Spleen (tissue), 11 donors: ENCODE data around the gene SCIN. TPM values are rescaled to one million over a fixed set of nuclear protein-coding genes. Genes with fewer than 3 reads are reported as not detected.
"Not testable (repeated sequence)": the region's sequence is repeated elsewhere in the genome, so short reads cannot be mapped to it uniquely, and the experiment has no call there.

ENCODE experiments used
- DNase-seq: peaks from one replicate; pipeline ENCODE4 v3.0.0-alpha.2; 2020
- H3K27ac ChIP-seq, 8 donors: fragments of 200-600 bp; sonication (generic) in 7 of 8; 1 replicate in 4 of 8; 2 replicates in 4 of 8; pipeline versions ENCODE4 v1.5.0 to v1.8.0; 2016 to 2021; ENCODE audit warnings: inconsistent platforms in 4 of 8, mild to moderate bottlenecking in 4 of 8, moderate library complexity in 1 of 8
- H3K27me3 ChIP-seq, 7 donors: fragments of 200-600 bp; sonication (generic) in 6 of 7; replicated peaks in 1 of 7; 1 replicate in 4 of 7; 2 replicates in 3 of 7; pipeline versions ENCODE4 v1.5.0 to v1.8.0; 2016 to 2021; ENCODE audit warnings: inconsistent platforms in 3 of 7, mild to moderate bottlenecking in 1 of 7
- H3K36me3 ChIP-seq, 6 donors: fragments of 200-600 bp; sonication (generic) in 5 of 6; 1 replicate in 4 of 6; 2 replicates in 2 of 6; pipeline versions ENCODE4 v1.5.0 to v1.8.0; 2016 to 2021; ENCODE audit warnings: inconsistent platforms in 2 of 6
- H3K4me1 ChIP-seq, 6 donors: fragments of 200-600 bp; sonication (generic) in 5 of 6; 1 replicate in 3 of 6; 2 replicates in 3 of 6; pipeline versions ENCODE4 v1.5.0 to v1.8.0; 2016 to 2021; ENCODE audit warnings: inconsistent platforms in 3 of 6
- H3K4me3 ChIP-seq, 8 donors: fragments of 200-600 bp; sonication (generic) in 7 of 8; 1 replicate in 4 of 8; 2 replicates in 4 of 8; pipeline versions ENCODE4 v1.5.0 to v1.8.0; 2016 to 2021; ENCODE audit warnings: inconsistent platforms in 4 of 8, mild to moderate bottlenecking in 4 of 8, moderate library complexity in 2 of 8
- H3K9me3 ChIP-seq, 8 donors: fragments of 200-600 bp; sonication (generic) in 7 of 8; 1 replicate in 4 of 8; 2 replicates in 4 of 8; pipeline versions ENCODE4 v1.5.0 to v1.8.0; 2016 to 2021; ENCODE audit warnings: inconsistent platforms in 4 of 8
- POLR2A ChIP-seq, 3 donors: fragments of 450-650 bp; IDR thresholded peaks; one replicate each; pipeline ENCODE4 v1.5.1; 2017; ENCODE audit warnings: antibody characterized with exemption in 3 of 3, mild to moderate bottlenecking in 1 of 3
- POLR2AphosphoS5 ChIP-seq, 3 donors: sonication (generic); formaldehyde crosslinking; IDR thresholded peaks; one replicate each; pipeline ENCODE4 v1.5.1; 2017; ENCODE audit warnings: antibody characterized with exemption in 3 of 3
- WGBS, 5 donors: extraction: QIAGEN DNeasy Blood & Tissue Kit in 3 of 5; methylation state at CpG; one replicate each; pipeline versions ENCODE4 v1.1.5 to v1.1.7; 2013 to 2018; 5-methylcytosine and 5-hydroxymethylcytosine counted together
- intact Hi-C: fragments of 100-400 bp; cut with DNase I; formaldehyde crosslinking; loops from one replicate; pipeline ENCODE4 v1.15.0; 2023; ENCODE audit warnings: low total_unique reads
- polyA plus RNA-seq, 3 donors: library from polyadenylated mRNA; stranded (reverse); fragments of 200-250 nt; gene quantifications; one replicate each; pipeline ENCODE4 v1.2.1, GENCODE V29; 2013
- total RNA-seq, 7 donors: library from RNA; depleted of rRNA in 3 of 7; stranded (reverse); fragments of >200 nt in 3 of 7; fragmentation: NEBNext Ultra II Directional in 4 of 7; extraction: Animal tissue kit (Norgen Biotek cat#: 25700) in 4 of 7; gene quantifications; one replicate each; pipeline versions ENCODE4 v1.1.0 to v1.2.1, GENCODE V29; 2016 to 2021
- TF ChIP-seq, protein P1 (sequence below), 11 experiments: fragments of 200-600 bp in 7 of 11; fragments of 450-650 bp in 4 of 11; sonication (generic) in 4 of 11; IDR thresholded peaks in 8 of 11; conservative IDR thresholded peaks in 3 of 11; 1 replicate in 7 of 11; 2 replicates in 4 of 11; pipeline versions ENCODE4 v1.4.0 to v1.8.0; 2016 to 2021; ENCODE audit warnings: antibody characterized with exemption in 11 of 11, inconsistent platforms in 4 of 11, mild to moderate bottlenecking in 1 of 11
- donor health status: healthy with polysubstance abuse.
- donor health status: DM: no; HTN: no; CAD: no; lungs with moderate emphysema.
- donor health status: DM: no; HTN: no; CAD: no.
- donor health status: Bipolar disorder and iron deficiency.
- donor health status: healthy.
- donor health status: DM: no; HTN: no; CAD: no.
- donor health status: DM: yes; HTN: yes; CAD: no.

The SCIN gene
- total and polyA plus RNA-seq, 10 donors, result 0.07 to 1.4 (median 0.27) TPM; not detected in 1

GRCh38 chr7:12650080-12650479, 79.6 kb downstream of the SCIN start:
- Histone ChIP-seq H3K27ac (no peak overlapping the region), H3K36me3 (no peaks in the 10 kb centered on the region), H3K4me1 (no peaks in the 10 kb centered on the region), H3K4me3 (no peak overlapping the region), H3K9me3 (no peaks in the 10 kb centered on the region), H3K27me3 (no peaks in the 10 kb centered on the region)
- no peak for DNase-seq
- TF ChIP-seq POLR2AphosphoS5 (IDR thresholded peaks at IDR 0.05) (no peak), POLR2A (IDR thresholded peaks at IDR 0.05) (no peak)
- TF ChIP-seq, protein P1, sequence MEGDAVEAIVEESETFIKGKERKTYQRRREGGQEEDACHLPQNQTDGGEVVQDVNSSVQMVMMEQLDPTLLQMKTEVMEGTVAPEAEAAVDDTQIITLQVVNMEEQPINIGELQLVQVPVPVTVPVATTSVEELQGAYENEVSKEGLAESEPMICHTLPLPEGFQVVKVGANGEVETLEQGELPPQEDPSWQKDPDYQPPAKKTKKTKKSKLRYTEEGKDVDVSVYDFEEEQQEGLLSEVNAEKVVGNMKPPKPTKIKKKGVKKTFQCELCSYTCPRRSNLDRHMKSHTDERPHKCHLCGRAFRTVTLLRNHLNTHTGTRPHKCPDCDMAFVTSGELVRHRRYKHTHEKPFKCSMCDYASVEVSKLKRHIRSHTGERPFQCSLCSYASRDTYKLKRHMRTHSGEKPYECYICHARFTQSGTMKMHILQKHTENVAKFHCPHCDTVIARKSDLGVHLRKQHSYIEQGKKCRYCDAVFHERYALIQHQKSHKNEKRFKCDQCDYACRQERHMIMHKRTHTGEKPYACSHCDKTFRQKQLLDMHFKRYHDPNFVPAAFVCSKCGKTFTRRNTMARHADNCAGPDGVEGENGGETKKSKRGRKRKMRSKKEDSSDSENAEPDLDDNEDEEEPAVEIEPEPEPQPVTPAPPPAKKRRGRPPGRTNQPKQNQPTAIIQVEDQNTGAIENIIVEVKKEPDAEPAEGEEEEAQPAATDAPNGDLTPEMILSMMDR (IDR thresholded peaks at IDR 0.05 in 8 of 11, conservative IDR thresholded peaks at IDR 0.05 in 3 of 11), result no peak
- WGBS, 5 donors, result 90 to 98% (median 93%) methylated on average over 2 of the region's 2 CpGs
- intact Hi-C loops, result no loop called here

- H3K4me3 ChIP-seq, result no peak overlapping the region
- intact Hi-C loops, result no loop called here
- H3K27me3 ChIP-seq, result no peaks in the 10 kb centered on the region
- H3K27ac ChIP-seq, result no peak overlapping the region
- WGBS, 5 donors, result 81 to 89% (median 85%) methylated on average over 3 of the region's 3 CpGs
- no peaks in the 10 kb centered on the region for H3K36me3 ChIP-seq
- no peak for DNase-seq
- H3K4me1 ChIP-seq, result no peaks in the 10 kb centered on the region
- TF ChIP-seq POLR2A (IDR thresholded peaks at IDR 0.05) (no peak), POLR2AphosphoS5 (IDR thresholded peaks at IDR 0.05) (no peak)
- TF ChIP-seq, protein P1 (IDR thresholded peaks at IDR 0.05 in 8 of 11, conservative IDR thresholded peaks at IDR 0.05 in 3 of 11), result no peak
- no peaks in the 10 kb centered on the region for H3K9me3 ChIP-seq
Observed at GRCh38 chr7:12653110-12653509, 82.6 kb downstream of the SCIN start.

DNA sequence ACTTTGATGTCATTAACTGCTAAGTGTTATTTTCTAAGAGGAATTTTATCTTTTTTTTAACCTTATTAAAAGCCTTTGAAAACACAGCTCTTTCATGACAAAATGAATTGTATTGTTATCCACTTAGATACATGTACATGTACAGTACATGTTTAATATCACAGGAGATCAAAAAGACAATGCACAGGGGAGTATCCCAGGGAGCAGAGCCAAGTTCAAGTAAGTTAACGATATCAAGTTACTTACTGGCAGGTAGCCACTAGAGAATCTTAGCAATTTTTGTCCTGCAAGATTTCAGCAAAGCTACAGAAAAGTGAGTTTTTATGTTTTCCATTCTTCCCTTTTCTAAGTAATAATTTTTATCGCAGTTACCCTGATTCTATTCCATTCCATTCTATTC, 83.0 kb downstream of the SCIN start:
- H3K27ac ChIP-seq, result no peak overlapping the region
- 78 to 91% (median 85%) methylated on average over 2 of the region's 2 CpGs for WGBS, 5 donors
- H3K36me3 ChIP-seq, result no peaks in the 10 kb centered on the region
- intact Hi-C loops, result no loop called here
- H3K27me3 ChIP-seq, result no peaks in the 10 kb centered on the region
- DNase-seq, result no peak
- no peak overlapping the region for H3K4me3 ChIP-seq
- TF ChIP-seq, protein P1 (IDR thresholded peaks at IDR 0.05 in 8 of 11, conservative IDR thresholded peaks at IDR 0.05 in 3 of 11), result no peak
- no peak for TF ChIP-seq POLR2A (IDR thresholded peaks at IDR 0.05)
- no peak for TF ChIP-seq POLR2AphosphoS5 (IDR thresholded peaks at IDR 0.05)
- H3K4me1 ChIP-seq, result no peaks in the 10 kb centered on the region
- H3K9me3 ChIP-seq, result no peaks in the 10 kb centered on the region

DNA sequence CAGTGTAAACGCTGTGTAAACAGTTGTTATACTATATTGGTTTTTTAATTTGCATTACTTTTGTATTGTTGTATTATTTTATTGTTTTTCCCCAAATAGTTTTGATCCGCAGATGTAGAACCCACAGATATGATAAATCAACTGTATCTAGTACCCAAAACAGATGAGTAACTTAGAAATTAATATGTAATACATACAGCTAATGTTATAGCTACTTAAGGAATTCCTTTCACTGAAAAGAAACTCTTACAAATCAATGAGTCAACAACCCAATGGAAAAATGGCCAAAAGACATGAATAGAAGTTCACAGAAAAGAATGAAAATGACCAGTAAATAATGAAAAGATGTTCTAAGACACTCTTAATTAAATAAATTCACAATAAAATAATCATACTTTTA, 84.6 kb downstream of the SCIN start:
- no peaks in the 10 kb centered on the region for H3K27me3 ChIP-seq
- H3K4me3 ChIP-seq, result no peak overlapping the region
- H3K36me3 ChIP-seq, result no peaks in the 10 kb centered on the region
- H3K27ac ChIP-seq, result no peak overlapping the region
- no peaks in the 10 kb centered on the region for H3K4me1 ChIP-seq
- 91 to 95% (median 94%) methylated on average over 2 of the region's 2 CpGs for WGBS, 5 donors
- intact Hi-C loops, result no loop called here
- H3K9me3 ChIP-seq, result no peaks in the 10 kb centered on the region
- no peak for TF ChIP-seq POLR2A (IDR thresholded peaks at IDR 0.05)
- TF ChIP-seq, protein P1 (IDR thresholded peaks at IDR 0.05 in 8 of 11, conservative IDR thresholded peaks at IDR 0.05 in 3 of 11), result no peak
- no peak for TF ChIP-seq POLR2AphosphoS5 (IDR thresholded peaks at IDR 0.05)
- no peak for DNase-seq

DNA sequence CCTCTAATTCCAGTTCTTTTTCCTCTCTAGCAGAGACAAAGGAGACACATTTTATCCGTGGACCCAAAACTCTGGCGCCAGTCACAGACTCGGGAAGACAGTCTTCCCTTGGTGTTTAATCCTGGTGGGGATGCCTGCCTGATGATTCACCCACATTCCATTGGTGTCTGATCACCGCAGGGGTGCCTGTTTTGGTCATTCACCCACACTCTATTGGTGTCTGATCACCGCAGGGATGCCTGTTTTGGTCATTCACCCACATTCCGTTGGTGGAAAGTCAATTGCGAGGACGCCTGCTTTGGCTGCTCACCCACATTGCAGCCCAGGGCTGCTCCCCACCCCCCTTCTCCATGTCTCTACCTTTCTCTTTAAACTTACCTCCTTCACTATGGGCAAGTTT, 89.9 kb downstream of the SCIN start:
- H3K9me3 ChIP-seq, H3K27ac ChIP-seq, DNase-seq, H3K36me3 ChIP-seq, intact Hi-C loops, H3K4me1 ChIP-seq, H3K4me3 ChIP-seq, H3K27me3 ChIP-seq: not testable (repeated sequence)
- 82 to 93% (median 89%) methylated on average over 8 of the region's 8 CpGs for WGBS, 5 donors

- H3K9me3 ChIP-seq, H3K4me3 ChIP-seq, H3K4me1 ChIP-seq, H3K36me3 ChIP-seq, H3K27ac ChIP-seq, DNase-seq, intact Hi-C loops, H3K27me3 ChIP-seq: not testable (repeated sequence)
- WGBS, 5 donors, result 73 to 78% (median 75%) methylated on average over 3 of the region's 3 CpGs
Observed at GRCh38 chr7:12660986-12661385, 90.5 kb downstream of the SCIN start.
